ENCODE results near the gene GARNL3. TPM values are rescaled to one million over a fixed set of nuclear protein-coding genes. Genes with fewer than 3 reads are reported as not detected.

Gene GARNL3
- total RNA-seq, 2 experiments from 2014 or later: 4.1 to 4.5 TPM

DNA sequence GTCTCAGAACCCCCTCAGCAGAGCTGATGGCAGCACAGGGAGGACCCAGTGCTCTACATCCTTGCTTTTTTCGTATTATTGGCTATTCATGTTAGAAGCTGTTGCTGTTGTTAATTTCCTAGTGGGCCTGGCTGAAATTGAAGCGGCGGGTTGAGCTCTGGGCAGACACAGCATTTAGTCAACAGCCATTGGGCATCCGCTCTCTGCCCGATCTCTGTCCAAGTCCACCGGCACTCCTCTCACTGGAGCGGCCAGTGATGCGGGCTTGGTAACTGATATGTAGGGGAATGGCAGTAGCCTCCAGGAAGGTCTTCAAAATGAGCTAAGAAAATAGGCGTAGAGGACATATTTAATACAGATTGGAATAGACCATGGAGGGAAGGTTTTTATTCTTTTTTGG, 1.3 kb upstream of the GARNL3 start:
- ChIA-PET POLR2A (no interaction called here), CTCF (no interaction called here)

GRCh38 chr9:127263664-127264063, 910 bp upstream of the GARNL3 start:
- POLR2A ChIA-PET: no interaction called here
- CTCF ChIA-PET: no interaction called here

DNA sequence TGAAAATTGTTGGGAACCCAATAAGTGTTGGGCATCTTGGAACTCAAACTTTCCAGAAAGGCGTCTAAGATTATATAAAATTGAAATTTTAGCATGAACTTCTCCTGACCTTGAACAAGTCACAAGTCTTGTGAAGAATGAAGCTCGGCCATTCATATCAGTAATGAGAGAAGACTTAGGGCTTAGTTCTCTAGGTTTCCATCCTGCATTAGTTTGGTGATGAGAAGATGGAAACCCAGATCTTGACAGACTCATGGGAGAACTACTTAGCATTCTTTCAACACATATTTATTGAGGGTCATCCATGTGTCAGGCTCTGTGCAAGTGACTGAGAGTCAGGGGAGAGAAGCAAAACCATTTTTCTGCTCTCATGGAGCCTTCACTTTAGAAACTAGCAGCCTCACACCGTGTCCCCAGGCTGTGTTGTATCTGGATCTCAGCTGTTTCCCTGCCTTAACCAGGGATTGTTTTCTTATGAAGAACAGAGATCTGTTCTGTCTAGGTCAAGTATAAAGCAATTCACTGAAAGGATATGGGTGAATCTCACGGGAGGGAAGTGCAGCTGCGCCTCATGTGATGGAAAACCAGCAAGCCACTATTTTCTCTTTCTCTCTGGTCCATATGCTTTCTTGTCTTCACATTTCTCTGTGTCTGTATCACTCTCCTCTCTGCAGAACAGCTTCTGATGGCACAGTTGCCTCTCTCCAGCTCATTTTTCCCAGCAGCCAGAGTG, 3.4 kb downstream of the GARNL3 start:
- ChIA-PET POLR2A (no interaction called here), CTCF (no interaction called here)

GRCh38 chr9:127269449-127269848, 4.9 kb downstream of the GARNL3 start:
- ChIA-PET POLR2A (no interaction called here), CTCF (no interaction called here)

GRCh38 chr9:127273326-127273725, 8.8 kb downstream of the GARNL3 start:
- ChIA-PET CTCF (no interaction called here), POLR2A (no interaction called here)

DNA sequence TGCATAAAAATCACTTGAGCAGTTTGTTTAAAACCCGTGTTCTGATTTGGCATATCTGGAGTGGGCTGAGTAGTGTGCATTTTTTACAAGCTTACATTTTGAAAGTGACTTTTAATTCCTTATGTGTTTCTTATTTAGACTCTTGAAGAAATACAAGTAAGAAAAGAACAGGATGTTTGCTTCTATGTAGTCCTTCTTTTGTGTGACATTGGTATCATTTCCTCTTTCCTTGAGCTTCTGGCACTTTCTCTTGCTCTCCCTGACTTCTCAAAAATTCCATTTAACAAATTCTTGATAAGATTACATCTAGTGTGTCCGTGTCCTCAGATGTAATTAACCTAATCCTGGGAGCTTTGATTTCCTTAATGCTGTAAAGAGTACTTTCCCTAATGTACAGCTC, 12.5 kb downstream of the GARNL3 start:
- ChIA-PET CTCF (no interaction called here), POLR2A (no interaction called here)

DNA sequence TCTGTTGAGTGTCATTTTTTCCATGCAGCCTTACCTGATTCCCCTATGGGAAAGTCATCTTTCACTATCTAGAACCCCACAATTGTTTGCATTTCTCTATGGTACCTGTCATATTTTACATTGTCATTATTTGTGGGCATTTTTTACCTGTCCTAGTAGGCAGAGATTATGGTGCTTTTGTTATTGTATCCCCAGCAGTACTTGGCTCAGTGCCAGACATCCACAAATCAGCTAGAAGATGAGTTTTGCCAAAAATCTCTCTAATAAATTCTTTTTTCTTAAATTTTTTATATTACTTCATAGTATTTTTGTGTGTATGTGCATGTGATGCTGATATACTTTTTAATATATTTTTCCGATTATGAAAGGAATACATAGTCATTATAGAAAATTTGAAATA, 13.2 kb downstream of the GARNL3 start:
- ChIA-PET POLR2A (no interaction called here), CTCF (no interaction called here)

GRCh38 chr9:127278372-127278771, 13.8 kb downstream of the GARNL3 start:
- CTCF ChIA-PET: no interaction called here
- POLR2A ChIA-PET: no interaction called here

DNA sequence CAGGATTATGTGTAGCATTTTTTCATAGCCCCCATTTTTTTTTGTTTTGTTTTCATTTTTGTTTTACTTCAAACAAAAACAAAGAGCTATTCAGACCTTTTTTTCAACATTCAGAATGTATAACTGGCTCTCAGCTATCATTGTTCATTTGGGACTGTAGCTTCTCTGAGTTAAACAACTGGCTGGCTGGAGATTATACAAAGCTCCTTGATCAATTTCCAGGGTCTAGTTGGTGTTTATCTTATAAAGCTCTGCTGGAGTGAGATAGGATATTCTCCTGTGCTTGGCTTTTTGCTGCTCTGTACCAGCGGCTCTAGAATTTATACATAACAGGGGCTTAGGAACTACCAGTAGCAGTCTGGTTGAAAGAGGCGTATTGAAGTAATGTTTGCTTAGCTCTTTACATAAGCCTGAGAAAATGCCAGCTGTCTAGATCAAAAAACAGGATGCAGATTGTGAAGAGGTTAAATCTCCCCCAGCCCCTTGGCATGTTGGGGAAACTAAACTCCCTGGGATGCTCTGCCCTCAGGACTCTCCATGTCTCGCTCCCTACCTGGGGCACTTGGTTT, 15.2 kb downstream of the GARNL3 start:
- POLR2A ChIA-PET: no interaction called here
- CTCF ChIA-PET: no interaction called here

DNA sequence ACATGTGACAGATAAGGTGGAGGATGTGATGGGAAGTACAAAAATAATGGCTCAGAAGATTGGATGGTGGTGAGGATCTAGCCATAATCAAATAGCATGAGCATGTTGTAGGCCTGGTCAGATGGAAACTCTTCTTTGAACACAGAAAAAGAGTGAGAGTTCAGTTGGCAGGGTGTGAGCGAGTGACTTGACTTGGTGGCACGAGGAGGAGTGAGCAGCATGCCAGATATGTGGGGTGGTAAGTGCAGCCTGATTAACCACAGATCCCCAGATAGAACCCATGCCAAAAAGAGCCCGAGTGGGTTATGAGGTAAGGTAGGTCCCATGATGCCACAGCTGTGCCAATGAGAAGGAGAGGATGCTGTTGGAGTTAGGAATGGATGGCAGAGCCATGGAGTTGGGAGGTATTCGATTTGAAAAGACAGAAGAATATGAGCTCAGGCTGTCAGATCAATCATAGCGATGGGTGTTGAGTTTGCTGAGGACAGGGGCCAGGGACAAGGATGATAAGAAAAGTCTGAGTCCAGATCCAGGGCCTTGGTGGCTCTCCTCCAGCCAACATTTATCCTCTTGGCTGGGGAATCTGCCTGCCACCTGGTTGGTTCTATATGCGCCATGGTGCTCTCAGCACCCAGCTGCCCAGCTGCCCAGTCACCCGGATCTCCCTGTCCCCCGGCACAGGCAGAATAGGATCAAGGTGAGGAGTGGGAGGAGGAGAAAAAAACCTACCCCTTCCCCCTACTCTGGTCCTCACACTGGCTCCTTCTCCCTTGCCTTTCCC, 16.5 kb downstream of the GARNL3 start:
- POLR2A ChIA-PET: no interaction called here
- CTCF ChIA-PET: no interaction called here

DNA sequence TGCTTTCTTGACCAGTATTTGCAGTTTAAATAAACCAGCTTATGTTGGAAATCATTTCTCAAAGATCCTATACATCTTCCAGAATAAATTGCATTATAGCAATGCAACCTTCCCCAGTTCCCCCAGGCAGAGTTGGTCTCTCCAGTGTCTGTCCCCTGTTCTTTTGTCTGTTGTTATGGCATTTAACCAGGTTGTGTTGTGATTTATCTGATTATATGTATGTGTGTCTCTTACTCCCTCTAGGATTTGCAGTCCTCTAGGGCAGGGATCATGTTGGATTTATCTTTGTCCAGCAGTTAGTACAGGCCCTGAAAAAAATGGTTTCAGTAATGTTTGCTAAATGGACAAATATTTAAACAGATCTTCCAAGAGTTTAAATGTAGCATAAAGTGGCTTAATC, 17.3 kb downstream of the GARNL3 start:
- ChIA-PET POLR2A (no interaction called here), CTCF (no interaction called here)

DNA sequence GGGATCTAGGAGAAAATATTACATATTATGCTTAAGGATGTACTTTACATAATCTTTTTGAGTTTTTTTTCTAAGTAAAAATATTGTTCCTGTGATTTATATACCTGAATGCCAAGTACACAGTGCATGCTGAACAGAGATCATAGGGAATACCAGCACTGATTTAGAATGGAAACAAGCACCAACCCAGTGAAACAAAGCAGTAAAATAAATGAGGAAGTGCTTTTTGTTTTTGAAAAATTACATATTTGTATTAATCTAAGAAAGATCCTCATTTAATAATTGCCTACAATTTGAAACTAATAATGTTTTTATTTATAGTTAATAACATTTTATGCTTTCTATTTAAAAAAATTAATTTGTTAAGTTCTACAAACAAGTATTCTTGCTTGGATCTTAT, 18.0 kb downstream of the GARNL3 start:
- POLR2A ChIA-PET: no interaction called here
- CTCF ChIA-PET: no interaction called here

DNA sequence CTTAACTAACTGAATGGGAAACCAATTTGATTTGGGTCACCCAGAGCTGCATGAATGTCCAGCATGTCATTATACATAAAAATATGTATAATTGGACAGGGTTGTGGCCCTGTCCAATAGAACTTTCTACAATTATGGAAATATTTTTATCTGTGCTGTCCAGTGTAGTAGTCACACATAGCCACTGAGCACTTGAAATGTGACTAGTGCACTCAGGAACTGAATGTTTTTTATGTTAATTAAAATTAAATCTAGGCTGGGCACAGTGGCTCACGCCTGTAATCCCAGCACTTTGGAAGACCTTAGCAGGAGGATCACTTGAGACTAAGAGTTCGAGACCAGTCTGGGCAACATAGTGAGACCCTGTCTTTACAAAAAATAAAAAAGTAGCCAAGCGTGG, 18.6 kb downstream of the GARNL3 start:
- CTCF ChIA-PET: no interaction called here
- POLR2A ChIA-PET: no interaction called here

GRCh38 chr9:127283917-127284497, 19.4 kb downstream of the GARNL3 start:
- ChIA-PET POLR2A (no interaction called here), CTCF (no interaction called here)

DNA sequence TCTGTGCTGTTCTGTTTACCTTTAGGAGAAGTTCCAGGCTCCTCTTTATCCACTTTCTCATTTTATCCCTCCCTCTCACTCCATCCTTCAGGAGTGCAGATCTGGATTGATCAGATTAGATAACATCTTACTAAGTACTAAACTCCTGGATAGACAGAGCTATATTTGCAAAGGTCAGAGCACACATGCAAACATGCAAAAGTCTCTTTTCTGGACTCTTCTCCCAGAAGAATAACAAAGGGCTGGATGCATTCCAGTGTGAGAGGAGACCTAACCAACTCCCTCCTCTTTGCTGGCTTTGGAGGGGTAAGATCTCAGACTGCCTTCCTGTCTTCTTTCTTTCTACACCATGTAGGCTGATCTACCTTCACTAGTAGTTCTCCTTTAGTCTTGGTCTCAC, 21.4 kb downstream of the GARNL3 start:
- POLR2A ChIA-PET: no interaction called here
- CTCF ChIA-PET: no interaction called here

DNA sequence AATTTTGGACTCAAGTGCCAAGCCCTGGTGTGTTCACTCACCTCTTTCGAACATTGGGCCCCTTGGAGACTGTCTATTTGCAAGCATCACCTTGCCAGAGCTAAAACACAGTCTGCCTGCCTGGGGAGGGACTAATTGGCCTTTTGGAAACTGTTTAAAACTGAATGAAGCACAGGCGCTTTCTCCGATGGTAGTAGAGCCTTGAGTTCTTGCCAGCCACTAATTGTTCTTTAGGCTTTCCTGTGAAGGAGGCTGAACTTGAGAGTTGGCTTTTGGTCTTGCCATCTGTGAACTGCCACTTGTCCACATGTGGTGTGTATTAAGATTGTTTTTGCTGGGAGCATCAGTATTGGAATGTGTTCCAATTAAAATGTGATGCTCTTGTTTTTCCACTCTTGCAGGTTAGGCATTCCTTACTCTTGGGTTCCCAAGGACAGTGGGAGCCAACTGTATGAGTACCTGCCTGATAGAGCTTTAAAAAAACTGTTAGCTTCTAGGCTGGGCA, 26.0 kb downstream of the GARNL3 start:
- POLR2A ChIA-PET: no interaction called here
- CTCF ChIA-PET: no interaction called here

DNA sequence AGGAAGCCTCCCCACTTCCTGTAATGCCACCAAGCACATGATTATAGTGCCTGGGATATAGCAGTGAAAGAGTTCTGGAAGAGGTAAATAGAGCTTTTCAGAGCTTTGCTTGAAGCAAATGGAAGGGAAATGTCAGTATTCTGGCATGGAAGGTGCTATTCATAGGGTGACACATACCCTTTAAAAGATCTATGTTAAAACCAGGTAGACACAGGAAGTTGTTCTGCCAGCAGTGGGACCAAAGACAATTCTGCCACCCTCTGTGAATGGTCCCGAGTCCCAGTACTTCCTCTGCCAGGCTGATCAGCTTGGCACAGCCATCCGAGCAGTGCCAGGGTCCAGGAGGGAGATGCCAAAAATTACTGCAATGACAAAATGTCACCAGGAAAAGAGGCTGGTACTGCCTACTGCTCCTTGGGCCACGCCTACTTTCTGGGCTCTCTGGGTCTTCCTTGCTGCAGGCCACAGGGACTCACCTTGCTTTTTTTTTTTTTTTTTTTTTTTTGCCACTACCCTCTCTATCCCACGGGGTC, 26.7 kb downstream of the GARNL3 start:
- ChIA-PET CTCF (no interaction called here), POLR2A (interaction anchor here (0.6 kb wide), 1 partner anchor 105 kb away, joined by 4 read pairs; no protein-coding TSS in a partner anchor)

DNA sequence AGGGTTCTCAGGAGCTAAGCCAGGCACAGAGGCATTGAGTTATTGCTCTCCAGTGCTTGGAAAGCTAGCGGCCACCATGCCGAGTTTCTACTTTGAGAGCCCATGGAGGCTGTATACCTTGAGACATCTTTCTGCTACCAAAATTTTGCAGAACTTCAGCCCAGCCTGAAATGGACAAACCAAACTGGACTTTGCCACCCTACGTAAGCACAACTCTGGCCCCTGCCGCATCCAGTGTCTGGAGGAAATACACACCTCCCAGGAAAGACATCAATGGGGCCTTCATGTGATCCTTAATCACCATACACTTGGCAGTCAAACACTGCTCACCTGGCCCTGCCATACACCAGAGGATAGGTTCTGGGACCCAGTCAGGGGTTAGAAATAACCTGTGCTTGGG, 27.8 kb downstream of the GARNL3 start:
- ChIA-PET POLR2A (no interaction called here), CTCF (no interaction called here)

DNA sequence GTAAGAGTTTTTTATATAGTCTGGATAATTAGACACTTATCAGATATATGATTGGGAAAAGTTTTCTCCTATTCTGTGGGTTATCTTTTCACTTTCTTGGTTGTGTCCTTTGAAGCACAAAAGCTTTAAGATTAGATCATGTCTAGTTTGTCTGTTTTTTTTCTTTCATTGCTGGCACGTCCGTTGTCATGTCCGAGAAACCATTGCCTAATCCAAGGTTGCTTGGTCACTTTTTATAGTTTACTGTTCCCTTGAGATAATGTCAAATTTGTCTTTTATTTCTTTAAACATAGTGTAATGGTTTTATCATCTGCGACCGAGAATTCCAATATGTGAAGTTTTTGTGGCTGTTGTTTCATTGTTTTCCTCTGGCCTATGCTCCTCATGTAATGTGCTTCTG, 28.8 kb downstream of the GARNL3 start:
- POLR2A ChIA-PET: no interaction called here
- CTCF ChIA-PET: no interaction called here

DNA sequence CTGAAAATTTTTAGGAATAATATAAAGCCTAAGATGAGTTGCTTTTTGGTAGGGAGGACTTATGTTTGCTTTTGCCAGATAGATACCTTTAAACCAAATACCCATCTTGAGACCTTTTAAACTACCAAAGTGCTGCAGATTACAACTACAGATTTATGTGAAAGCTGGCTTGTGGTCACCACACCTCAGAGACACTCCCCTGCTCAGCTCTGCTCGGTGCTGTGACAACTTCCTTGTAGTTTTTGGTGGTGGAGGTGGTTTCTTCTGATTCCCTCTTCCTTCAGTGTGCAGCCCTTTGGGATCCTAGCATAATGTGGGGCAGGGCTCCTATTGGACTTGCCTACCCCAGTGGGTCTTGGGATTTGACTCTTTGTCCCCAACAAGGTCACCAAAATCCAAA, 29.2 kb downstream of the GARNL3 start:
- ChIA-PET CTCF (no interaction called here), POLR2A (no interaction called here)

- ChIA-PET CTCF (no interaction called here), POLR2A (no interaction called here)
Measured at GRCh38 chr9:127295005-127295404, 30.4 kb downstream of the GARNL3 start.
